HG03565 (cell line): ENCODE measurements around the gene CARS1.

Experiments
- ATAC-seq: cut with Tn5 transposase; IDR thresholded peaks from one replicate; pipeline ENCODE4 v1.9.1; 2021; ENCODE audit warnings: mild to moderate bottlenecking, moderate library complexity; ENCODE audit not compliant: unreplicated experiment

Gene CARS1

GRCh38 chr11:2963112-2963754 is 94.0 kb downstream of the CARS1 start:
- no peak for ATAC-seq

- no peak for ATAC-seq
These were observed 96.1 kb downstream of the CARS1 start for GRCh38 chr11:2961080-2961479.

GRCh38 chr11:2960139-2960538 is 97.1 kb downstream of the CARS1 start:
- ATAC-seq, result no peak

GRCh38 chr11:2958251-2958650 is 99.0 kb downstream of the CARS1 start:
- ATAC-seq, result no peak

- ATAC-seq, result no peak
These were observed 101.2 kb downstream of the CARS1 start for GRCh38 chr11:2955906-2956476.

- ATAC-seq, result no peak
These were observed 103.0 kb downstream of the CARS1 start for GRCh38 chr11:2954263-2954662.

GRCh38 chr11:2952290-2952689 is 104.9 kb downstream of the CARS1 start:
- ATAC-seq, result no peak

- ATAC-seq, result no peak
These were observed 105.8 kb downstream of the CARS1 start for GRCh38 chr11:2951231-2952110.
